HFF-Myc (cell line): Measurements from ENCODE around the gene TPM4.

ENCODE experiments used
- DNase-seq: peaks from one replicate; pipeline ENCODE4 v3.0.0-alpha.2; 2011; ENCODE audit warnings: low read depth; ENCODE audit errors: extremely low read depth
- H3K4me3 ChIP-seq: replicated peaks from 2 replicates; pipeline ENCODE4 v1.5.1; 2011; ENCODE audit warnings: low read depth, mild to moderate bottlenecking, control low read depth, low read length
- TF ChIP-seq, protein P1 (sequence below): IDR thresholded peaks from 2 replicates; pipeline ENCODE4 v1.5.1; 2012; ENCODE audit warnings: mild to moderate bottlenecking, low read depth, low read length, control low read depth; ENCODE audit errors: missing control alignments

TPM4 gene

DNA sequence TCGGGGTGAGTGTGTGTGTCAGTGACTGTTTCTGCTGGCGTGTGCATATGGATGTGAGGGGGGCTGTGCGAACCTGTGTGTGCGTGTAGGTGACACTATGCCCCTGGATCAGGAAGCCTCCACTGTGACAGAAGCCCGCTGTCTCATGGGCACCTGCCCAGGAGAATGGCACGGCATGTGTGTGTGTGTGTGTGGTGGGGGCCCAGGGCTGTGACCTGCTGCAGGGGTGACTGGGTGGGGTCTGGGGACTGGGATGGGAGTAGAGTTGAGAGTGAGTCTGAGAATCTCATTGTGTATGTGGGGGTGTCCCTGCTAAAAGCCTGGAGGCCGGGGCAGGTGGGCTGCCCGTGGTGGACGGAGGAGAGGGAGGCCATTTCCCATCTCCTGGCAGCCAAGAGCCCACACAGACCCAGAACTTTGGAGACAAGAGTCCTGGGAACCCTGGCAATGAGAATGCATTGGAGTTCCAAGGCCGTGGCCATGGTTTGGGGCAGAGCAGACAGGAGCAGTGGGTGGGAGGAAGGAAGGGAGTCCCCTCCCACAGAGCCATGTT is 6.4 kb upstream of the TPM4 start:
- DNase-seq = no peak
- no peak overlapping the region for H3K4me3 ChIP-seq
- TF ChIP-seq, protein P1, sequence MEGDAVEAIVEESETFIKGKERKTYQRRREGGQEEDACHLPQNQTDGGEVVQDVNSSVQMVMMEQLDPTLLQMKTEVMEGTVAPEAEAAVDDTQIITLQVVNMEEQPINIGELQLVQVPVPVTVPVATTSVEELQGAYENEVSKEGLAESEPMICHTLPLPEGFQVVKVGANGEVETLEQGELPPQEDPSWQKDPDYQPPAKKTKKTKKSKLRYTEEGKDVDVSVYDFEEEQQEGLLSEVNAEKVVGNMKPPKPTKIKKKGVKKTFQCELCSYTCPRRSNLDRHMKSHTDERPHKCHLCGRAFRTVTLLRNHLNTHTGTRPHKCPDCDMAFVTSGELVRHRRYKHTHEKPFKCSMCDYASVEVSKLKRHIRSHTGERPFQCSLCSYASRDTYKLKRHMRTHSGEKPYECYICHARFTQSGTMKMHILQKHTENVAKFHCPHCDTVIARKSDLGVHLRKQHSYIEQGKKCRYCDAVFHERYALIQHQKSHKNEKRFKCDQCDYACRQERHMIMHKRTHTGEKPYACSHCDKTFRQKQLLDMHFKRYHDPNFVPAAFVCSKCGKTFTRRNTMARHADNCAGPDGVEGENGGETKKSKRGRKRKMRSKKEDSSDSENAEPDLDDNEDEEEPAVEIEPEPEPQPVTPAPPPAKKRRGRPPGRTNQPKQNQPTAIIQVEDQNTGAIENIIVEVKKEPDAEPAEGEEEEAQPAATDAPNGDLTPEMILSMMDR = no peak

DNA sequence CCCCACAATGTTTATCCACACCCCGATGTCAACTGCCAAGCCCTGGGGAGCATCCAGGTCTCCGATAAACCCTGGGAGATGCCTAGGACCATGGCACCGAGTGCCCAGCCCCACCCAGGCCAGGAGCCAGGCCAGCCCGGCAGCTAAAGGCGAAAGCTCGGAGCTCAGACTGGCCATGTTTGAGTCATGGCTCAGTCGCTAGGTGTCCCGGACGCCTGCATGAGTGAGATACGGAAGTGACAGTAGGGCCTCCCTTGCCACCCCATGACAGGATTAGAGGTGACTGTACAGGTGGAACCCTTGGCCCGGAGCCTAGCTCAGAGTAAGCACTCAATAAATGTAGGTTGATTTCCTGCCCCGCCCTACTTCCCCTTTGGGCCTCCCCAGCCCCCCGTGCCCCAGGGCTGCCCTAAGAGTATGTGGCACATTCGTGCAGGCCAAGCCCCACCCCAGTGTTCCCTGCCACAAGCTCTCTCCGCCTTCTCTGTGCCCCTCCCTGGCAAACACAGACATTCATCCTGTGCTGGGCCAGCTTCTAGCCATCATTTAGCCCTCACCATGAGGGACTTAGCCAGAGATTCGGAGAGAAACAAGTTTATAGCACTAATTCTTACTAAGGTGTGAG is 5.8 kb upstream of the TPM4 start:
- TF ChIP-seq, protein P1 = no peak
- no peak overlapping the region for H3K4me3 ChIP-seq
- no peak for DNase-seq

DNA sequence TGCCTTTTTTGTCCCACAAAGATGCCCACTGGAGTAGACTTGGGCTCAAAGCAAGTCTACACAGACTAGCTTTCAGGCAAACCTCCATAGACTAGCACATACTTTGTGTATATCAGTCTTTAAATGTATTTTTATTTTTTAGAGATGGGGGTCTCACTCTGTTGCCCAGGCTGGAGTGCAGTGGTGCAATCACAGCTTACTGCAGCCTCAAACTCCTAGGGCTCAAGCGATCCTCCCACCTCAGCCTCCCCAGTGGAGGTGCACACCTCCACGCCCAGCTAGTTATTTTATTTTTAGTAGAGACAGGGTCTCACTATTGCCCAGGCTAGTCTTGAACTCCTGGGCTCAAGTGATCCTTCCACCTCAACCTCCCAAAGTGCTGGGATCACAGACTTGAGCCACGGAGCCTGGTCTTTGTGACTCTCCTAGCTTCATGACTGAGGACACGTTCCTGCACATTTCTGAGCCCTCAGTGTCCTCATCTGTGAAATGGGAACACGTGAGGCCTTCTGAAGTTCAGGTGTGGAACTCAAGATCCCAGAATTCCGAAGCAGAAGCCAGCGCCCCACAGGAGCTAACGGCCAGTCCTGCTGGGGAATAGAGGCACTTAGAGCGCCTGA is 5.1 kb upstream of the TPM4 start:
- no peak for DNase-seq
- TF ChIP-seq, protein P1 = no peak
- H3K4me3 ChIP-seq = no peak overlapping the region

DNA sequence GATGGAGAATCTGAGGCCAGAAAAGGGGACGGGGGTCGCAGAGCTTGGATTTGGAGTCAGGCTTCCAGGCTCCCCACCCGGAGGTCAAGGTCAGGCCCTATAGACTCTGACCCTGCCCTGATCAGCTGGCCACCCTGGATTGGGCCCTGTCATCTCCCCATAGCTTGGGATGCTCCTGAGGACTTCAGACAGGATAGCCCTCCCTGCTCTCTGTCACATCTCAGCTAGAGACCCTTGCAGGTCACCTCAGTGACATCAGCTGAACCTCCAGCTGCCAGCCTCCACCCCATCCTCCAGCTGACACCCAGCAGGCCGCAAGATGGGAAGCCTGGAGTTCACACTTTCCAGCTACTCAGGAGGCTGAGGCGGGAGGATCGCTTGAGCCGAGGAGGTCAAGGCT is 2.8 kb upstream of the TPM4 start:
- no peak overlapping the region for H3K4me3 ChIP-seq
- TF ChIP-seq, protein P1 = no peak
- DNase-seq = no peak

DNA sequence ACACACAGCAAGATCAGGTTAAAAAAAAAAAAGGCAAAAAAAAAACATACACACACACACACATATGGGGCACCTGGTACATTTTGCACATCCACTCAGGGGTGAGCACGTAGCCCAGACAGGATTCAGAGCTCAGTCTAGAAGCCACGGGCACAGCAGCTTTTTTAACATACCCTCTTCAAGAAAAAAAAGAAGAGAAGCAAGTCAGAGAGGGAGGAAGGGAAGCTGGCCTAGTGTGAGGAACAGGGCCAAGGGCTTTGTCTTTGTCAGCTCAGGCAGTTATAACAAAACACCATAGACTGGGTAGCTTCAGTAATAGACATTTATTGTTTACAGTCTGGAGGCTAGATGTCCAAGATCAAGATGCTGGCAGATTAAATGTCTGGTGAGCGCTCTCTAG is 2.3 kb upstream of the TPM4 start:
- DNase-seq = no peak
- TF ChIP-seq, protein P1 = no peak

DNA sequence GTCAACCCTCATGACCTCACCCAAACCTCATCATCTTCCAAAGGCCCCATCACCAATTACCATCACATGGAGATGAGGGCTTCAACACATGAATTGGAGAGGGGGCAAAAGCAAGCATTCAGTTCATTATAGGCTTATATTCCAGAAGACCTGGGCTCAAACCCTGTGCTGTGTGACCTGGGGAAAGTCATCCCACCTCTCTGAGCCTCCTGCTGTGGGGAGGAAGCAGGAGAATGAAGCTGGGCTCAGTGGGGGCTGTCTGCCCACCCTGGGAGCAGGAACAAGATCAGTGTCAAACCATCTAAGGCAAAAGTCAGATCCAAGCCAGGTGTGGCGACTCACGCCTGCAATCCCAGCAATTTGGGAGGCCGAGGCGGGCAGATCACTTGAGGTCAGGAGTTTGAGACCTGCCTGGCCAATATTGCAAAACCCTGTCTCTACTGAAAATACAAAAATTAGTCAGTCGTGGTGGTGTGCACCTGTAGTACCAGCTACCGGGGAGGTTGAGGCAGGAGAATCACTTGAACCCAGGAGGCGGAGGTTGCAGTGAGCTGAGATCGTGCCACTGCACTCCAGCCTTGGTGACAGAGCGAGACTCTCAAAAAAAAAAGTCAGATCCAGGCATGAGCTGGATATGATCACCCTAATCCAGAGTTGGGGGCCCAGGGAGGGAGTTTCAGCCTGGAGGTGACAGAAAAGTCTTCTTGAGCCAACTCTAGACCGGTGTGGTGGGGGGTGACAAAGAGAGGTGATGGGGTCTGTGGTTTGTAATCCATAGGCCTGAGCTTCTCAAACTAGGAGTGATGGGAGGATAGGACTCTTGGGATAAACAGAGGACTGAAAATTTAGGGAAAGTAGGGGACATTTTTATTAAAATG is 1.6 kb upstream of the TPM4 start:
- DNase-seq = no peak
- TF ChIP-seq, protein P1 = no peak
- H3K4me3 ChIP-seq = no peak overlapping the region

More for the DNA sequence above, 2.3 kb upstream of the TPM4 start:
- H3K4me3 ChIP-seq = no peak overlapping the region
